GM18519 (cell line): ENCODE results near the gene DCST1.

Experiments used
- ATAC-seq: cut with Tn5 transposase; IDR thresholded peaks from one replicate; pipeline ENCODE4 v1.9.1; 2021; ENCODE audit warnings: mild to moderate bottlenecking, moderate library complexity; ENCODE audit not compliant: unreplicated experiment, low FRiP score

Gene DCST1

DNA sequence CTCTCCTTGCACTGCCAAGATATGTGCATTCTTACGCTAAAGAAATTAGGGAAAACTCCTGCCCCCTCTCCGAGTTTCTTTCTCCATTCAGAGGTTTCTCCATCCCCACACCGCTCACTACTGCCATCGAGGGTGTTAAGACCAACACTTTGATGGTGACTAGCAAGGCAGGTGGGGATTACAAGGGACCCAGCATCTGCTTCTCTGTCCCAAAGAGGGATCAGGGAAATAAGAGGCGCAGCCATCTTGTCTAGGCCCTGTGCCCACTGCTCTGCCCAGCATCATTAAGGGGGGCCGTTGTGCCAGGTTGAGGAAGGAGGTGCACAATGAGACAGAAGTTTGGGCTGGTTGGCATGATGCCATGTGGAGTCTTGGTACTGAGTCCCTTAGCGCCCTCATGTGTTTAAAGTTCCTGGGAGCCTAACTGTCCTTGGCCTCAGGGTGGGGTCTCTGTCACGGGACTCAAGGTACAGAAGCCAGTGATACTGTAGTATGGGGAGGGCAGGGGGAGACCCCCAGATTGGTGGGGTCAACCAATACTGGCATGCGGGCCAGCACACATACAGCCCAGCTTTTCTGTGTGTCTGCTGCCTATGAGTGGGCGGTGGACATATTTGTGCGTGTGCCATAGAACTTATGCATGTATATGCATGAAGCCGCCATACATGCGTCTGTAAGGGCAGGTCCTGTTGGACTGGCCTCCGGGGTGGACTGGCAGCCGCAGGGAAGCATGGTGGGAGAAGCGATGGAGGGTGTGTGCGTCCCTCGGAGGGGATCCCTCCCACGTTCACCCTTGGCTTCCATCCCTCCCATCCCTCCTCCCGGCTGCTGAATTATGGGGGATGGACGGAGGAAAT, 50.5 kb downstream of the DCST1 start:
- ATAC-seq: no peak

DNA sequence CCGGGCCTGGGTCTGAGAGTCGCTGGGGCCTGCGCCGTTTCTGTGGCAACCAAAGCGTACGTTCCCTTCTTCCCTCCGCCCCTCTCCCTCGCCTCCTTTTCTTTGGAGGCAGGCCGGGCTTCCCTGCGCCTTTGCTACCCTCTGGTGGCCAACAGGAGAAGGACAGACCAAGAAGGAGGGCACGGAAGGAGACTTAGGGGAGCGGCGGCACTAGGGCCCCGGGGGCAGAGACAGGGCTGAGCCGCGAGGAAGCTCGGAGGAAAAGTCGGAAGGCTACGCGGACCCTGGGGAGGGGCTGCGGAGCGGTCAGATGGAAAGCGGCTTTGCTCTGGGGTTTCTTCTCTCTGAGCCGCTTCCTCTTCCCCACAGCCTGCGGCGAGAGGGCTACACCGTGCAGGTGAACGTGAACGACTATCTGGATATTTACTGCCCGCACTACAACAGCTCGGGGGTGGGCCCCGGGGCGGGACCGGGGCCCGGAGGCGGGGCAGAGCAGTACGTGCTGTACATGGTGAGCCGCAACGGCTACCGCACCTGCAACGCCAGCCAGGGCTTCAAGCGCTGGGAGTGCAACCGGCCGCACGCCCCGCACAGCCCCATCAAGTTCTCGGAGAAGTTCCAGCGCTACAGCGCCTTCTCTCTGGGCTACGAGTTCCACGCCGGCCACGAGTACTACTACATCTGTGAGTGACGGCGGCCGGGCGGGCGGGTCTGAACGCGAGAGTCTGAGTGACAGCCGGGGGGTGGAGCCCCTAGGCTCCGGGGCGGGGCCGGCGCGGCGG, 51.3 kb downstream of the DCST1 start:
- ATAC-seq: peak; percentile 41

- ATAC-seq: no peak
Observed at GRCh38 chr1:155085504-155086127, 52.0 kb downstream of the DCST1 start.

DNA sequence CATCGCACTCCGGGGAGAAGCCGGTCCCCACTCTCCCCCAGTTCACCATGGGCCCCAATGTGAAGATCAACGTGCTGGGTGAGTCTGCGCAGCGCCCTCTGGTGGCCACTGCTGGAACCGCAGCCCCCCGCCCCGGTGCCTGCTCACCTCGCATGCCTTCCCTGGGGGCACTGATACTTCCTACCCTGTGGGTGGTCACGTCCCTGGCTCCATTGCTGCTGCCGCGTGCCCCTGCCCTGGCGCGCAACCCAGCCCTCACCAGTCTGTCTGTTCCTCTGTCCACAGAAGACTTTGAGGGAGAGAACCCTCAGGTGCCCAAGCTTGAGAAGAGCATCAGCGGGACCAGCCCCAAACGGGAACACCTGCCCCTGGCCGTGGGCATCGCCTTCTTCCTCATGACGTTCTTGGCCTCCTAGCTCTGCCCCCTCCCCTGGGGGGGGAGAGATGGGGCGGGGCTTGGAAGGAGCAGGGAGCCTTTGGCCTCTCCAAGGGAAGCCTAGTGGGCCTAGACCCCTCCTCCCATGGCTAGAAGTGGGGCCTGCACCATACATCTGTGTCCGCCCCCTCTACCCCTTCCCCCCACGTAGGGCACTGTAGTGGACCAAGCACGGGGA, 52.6 kb downstream of the DCST1 start:
- no peak for ATAC-seq

DNA sequence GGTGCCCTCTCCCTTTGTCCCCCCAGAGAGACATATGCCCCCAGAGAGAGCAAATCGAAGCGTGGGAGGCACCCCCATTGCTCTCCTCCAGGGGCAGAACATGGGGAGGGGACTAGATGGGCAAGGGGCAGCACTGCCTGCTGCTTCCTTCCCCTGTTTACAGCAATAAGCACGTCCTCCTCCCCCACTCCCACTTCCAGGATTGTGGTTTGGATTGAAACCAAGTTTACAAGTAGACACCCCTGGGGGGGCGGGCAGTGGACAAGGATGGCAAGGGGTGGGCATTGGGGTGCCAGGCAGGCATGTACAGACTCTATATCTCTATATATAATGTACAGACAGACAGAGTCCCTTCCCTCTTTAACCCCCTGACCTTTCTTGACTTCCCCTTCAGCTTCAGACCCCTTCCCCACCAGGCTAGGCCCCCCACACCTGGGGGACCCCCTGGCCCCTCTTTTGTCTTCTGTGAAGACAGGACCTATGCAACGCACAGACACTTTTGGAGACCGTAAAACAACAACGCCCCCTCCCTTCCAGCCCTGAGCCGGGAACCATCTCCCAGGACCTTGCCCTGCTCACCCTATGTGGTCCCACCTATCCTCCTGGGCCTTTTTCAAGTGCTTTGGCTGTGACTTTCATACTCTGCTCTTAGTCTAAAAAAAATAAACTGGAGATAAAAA, 53.4 kb downstream of the DCST1 start:
- no peak for ATAC-seq

DNA sequence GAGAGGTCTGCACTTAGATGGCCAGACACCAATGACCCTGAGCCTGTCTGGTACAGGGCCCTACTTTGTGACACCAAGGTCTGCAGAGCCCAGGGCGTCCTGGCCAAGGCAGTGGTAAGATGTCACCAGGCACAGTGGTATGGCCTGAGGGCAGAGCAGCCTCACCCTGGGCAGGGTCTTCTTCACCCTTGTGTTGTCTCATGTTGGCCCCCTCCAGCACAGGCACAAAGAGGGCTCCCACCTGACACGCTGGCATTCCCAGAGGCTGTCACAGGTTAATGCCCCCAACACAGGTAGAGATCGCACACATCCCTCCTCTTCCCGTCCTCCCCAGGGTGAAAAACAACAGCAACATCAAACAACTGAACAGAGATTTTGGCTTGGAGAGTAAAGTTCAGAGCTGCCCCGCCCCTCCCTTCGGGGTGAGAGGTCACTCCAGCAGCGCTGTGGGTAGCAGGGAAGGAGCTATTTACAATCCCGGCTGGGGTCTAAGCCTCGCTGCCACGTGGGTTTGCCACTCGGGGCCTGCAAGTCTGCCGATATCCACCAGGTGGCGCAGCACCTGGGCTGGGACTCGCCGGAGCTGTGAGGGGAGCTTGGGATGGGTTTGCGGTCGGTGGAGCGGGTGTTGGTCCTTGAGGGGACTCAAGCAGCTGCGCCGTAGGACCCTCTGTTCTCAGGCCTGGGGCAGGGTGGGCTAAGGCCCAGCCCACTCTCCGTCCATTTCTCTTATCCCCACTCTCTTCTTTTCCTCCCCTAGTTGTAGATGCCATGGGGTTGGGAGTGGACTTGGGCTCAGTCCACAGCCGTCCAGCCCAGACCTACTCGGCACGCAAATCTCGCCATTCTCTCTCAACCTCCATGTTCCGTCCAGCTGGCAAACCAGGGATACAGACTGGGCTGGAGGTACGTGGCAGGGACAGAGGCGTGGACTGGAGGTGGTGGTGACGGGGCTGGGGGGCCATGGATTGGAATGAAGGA, 57.7 kb downstream of the DCST1 start:
- ATAC-seq: no peak

DNA sequence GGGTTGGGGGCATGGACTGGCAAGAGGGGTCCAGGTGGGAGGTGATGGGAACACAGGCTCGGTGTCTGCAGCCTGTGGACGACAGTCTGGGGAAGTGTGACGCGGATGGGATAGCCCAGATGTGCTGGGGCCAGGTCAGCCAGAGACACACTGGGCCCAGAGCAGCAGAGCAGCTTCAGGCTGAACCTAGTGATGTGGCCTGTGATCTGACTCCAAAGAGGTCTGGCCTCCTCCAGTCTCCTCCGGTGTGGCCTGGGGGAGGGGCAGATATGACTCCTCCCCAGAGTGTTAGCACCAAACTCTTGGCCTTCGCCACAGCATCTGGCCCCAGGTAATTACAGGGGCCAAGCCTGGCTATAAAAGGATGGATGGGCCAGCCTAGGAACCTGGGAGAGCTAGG, 58.5 kb downstream of the DCST1 start:
- ATAC-seq: no peak

DNA sequence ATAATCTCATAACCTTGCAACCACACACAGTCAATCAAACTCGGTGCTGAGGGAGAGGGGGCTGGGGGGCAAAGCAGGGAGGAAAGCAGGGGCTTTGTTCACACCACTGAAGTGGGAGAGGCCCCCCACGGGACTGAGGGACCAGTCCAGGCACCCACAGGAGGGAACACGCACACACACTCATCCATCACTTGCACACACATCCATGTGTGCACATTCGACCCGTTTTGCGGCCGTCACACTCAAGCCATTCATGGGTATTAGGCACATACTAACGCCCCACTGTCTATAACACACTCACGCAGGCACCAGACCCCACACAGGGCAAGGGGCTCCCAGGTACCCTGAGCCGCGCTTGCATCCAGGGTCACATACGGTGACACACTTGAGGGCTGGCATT, 59.0 kb downstream of the DCST1 start:
- no peak for ATAC-seq

- no peak for ATAC-seq
Observed at GRCh38 chr1:155093911-155094621, 60.4 kb downstream of the DCST1 start.

GRCh38 chr1:155094622-155094948, 61.0 kb downstream of the DCST1 start:
- no peak for ATAC-seq

- no peak for ATAC-seq
Observed at GRCh38 chr1:155099331-155099730, 65.7 kb downstream of the DCST1 start.
